Transverse colon (tissue), 4 donors: ENCODE measurements around the gene MCM8. TPM values are rescaled to one million over a fixed set of nuclear protein-coding genes. Genes with fewer than 3 reads are reported as not detected.

Experiments used
- DNase-seq: peaks from one replicate; pipeline ENCODE4 v3.0.0-alpha.2; 2019
- H3K27ac ChIP-seq, 4 donors: fragments of 200-600 bp; sonication (generic); 2 replicates each; pipeline ENCODE4 v1.5.1; 2016 to 2018; ENCODE audit warnings: inconsistent platforms in 4 of 4
- H3K27me3 ChIP-seq: fragments of 200-600 bp; sonication (generic); 2 replicates; pipeline ENCODE4 v1.5.1; 2017; ENCODE audit warnings: inconsistent platforms
- H3K36me3 ChIP-seq, 4 donors: fragments of 200-600 bp; sonication (generic); 2 replicates each; pipeline ENCODE4 v1.5.1; 2017 to 2019; ENCODE audit warnings: inconsistent platforms in 4 of 4
- H3K4me1 ChIP-seq, 4 donors: fragments of 200-600 bp; sonication (generic); 2 replicates each; pipeline ENCODE4 v1.5.1; 2017 to 2020; ENCODE audit warnings: inconsistent platforms in 4 of 4
- H3K4me3 ChIP-seq, 4 donors: fragments of 200-600 bp; sonication (generic); 1 replicate in 1 of 4; 2 replicates in 3 of 4; pipeline versions ENCODE4 v1.5.1 to v1.6.1; 2017 to 2019; ENCODE audit warnings: inconsistent platforms in 4 of 4
- H3K9me3 ChIP-seq, 2 donors: fragments of 200-600 bp; sonication (generic); 2 replicates each; pipeline ENCODE4 v1.5.1; 2017 to 2019; ENCODE audit warnings: inconsistent platforms in 2 of 2
- CTCF ChIP-seq, 5 experiments: fragments of 200-600 bp in 3 of 5; fragments of 450-650 bp in 2 of 5; sonication (generic) in 3 of 5; IDR thresholded peaks; 1 replicate in 2 of 5; 2 replicates in 3 of 5; pipeline ENCODE4 v1.5.1; 2016 to 2017; ENCODE audit warnings: antibody characterized with exemption in 5 of 5, inconsistent platforms in 3 of 5, mild to moderate bottlenecking in 2 of 5, moderate library complexity in 1 of 5
- EP300 ChIP-seq: sonication (generic); formaldehyde crosslinking; IDR thresholded peaks from one replicate; pipeline ENCODE4 v1.6.1; 2017; ENCODE audit warnings: antibody characterized with exemption, low read depth
- POLR2A ChIP-seq: fragments of 450-650 bp; IDR thresholded peaks from one replicate; pipeline ENCODE4 v1.6.1; 2016; ENCODE audit warnings: antibody characterized with exemption, mild to moderate bottlenecking, moderate library complexity
- POLR2AphosphoS5 ChIP-seq, 3 donors: sonication (generic); formaldehyde crosslinking; IDR thresholded peaks; one replicate each; pipeline ENCODE4 v1.6.1; 2016; ENCODE audit warnings: antibody characterized with exemption in 3 of 3
- WGBS, 2 donors: methylation state at CpG; one replicate each; pipeline ENCODE4 v1.1.5; 2018; ENCODE audit warnings: low coverage in 1 of 2; 5-methylcytosine and 5-hydroxymethylcytosine counted together
- in situ Hi-C, 4 donors: fragments of 200-750 bp; cut with MboI; loops; one replicate each; pipeline versions ENCODE4 v1.15.0 to v1.15.1; 2017; ENCODE audit warnings: low sequenced_read_pairs in 3 of 4, low pct_ligation_motif_present in 1 of 4, low pct_unique_long_range_greater_than_20kb in 1 of 4
- intact Hi-C: fragments of 100-400 bp; cut with DNase I; formaldehyde crosslinking; loops from one replicate; pipeline ENCODE4 v1.15.1; 2023; ENCODE audit warnings: low total_unique reads
- total RNA-seq, 4 donors: library from RNA; depleted of rRNA; stranded (reverse); fragments of >200 nt; gene quantifications; one replicate each; pipeline ENCODE4 v1.1.0, GENCODE V29; 2016

Gene MCM8
- total RNA-seq, 4 donors from 2014 or later = 2.6 to 8.6 (median 4.7) TPM

GRCh38 chr20:6017880-6018279, 67.4 kb downstream of the MCM8 start:
- WGBS, 2 donors = 95 to 100% methylated on average over 2 to 7 of the region's 7 CpGs
- H3K4me1 ChIP-seq = peaks cover 0 to 10% (median 0%) of the 10 kb centered on the region in 4 donors
- H3K27ac ChIP-seq = no peak overlapping the region
- in situ Hi-C loops = no loop called here
- intact Hi-C loops = no loop called here
- H3K36me3 ChIP-seq = peaks cover 0 to 14% (median 5%) of the 10 kb centered on the region in 4 donors
- H3K27me3 ChIP-seq = no peaks in the 10 kb centered on the region
- TF ChIP-seq POLR2A (no peak), POLR2AphosphoS5 (IDR thresholded peaks at IDR 0.05) (no peak), CTCF (IDR thresholded peaks at IDR 0.05) (no peak), EP300 (no peak)
- DNase-seq = no peak
- no peaks in the 10 kb centered on the region for H3K9me3 ChIP-seq
- no peak overlapping the region for H3K4me3 ChIP-seq

- WGBS, 2 donors = 89 to 100% methylated on average over 1 of the region's 1 CpG
- Histone ChIP-seq H3K4me3 (no peak overlapping the region), H3K36me3 (peaks cover 0 to 33% (median 11%) of the 10 kb centered on the region in 4 donors), H3K27ac (no peak overlapping the region), H3K27me3 (no peaks in the 10 kb centered on the region), H3K9me3 (peaks cover 0 to 8% of the 10 kb centered on the region in 2 donors), H3K4me1 (no peaks in the 10 kb centered on the region)
- in situ Hi-C loops (no loop called here), intact Hi-C loops (no loop called here)
- DNase-seq = no peak
- no peak for TF ChIP-seq EP300
- no peak for TF ChIP-seq POLR2A
- TF ChIP-seq CTCF (IDR thresholded peaks at IDR 0.05) = no peak
- TF ChIP-seq POLR2AphosphoS5 (IDR thresholded peaks at IDR 0.05) = no peak
Measured at GRCh38 chr20:6024768-6025167, 74.3 kb downstream of the MCM8 start.

- intact Hi-C loops (no loop called here), in situ Hi-C loops (no loop called here)
- no peaks in the 10 kb centered on the region for H3K4me1 ChIP-seq
- peaks cover 0 to 33% (median 11%) of the 10 kb centered on the region in 4 donors for H3K36me3 ChIP-seq
- no peak overlapping the region for H3K27ac ChIP-seq
- no peak for DNase-seq
- no peak for TF ChIP-seq EP300
- no peak for TF ChIP-seq POLR2A
- TF ChIP-seq POLR2AphosphoS5 (IDR thresholded peaks at IDR 0.05) = no peak
- TF ChIP-seq CTCF (IDR thresholded peaks at IDR 0.05) = no peak
- 75 to 86% methylated on average over 3 of the region's 3 CpGs for WGBS, 2 donors
- H3K27me3 ChIP-seq = no peaks in the 10 kb centered on the region
- no peak overlapping the region for H3K4me3 ChIP-seq
- peaks cover 0 to 8% of the 10 kb centered on the region in 2 donors for H3K9me3 ChIP-seq
Measured at GRCh38 chr20:6026051-6026450, 75.6 kb downstream of the MCM8 start.

GRCh38 chr20:6028818-6029217, 78.4 kb downstream of the MCM8 start:
- TF ChIP-seq POLR2A = no peak
- no peak for TF ChIP-seq POLR2AphosphoS5 (IDR thresholded peaks at IDR 0.05)
- no peak for TF ChIP-seq EP300
- TF ChIP-seq CTCF (IDR thresholded peaks at IDR 0.05) = no peak
- H3K36me3 ChIP-seq = peaks cover 0 to 21% (median 10%) of the 10 kb centered on the region in 4 donors

More at GRCh38 chr20:6028818-6029217, 78.4 kb downstream of the MCM8 start:
- Histone ChIP-seq H3K27me3 (no peaks in the 10 kb centered on the region), H3K9me3 (peaks cover 0 to 8% of the 10 kb centered on the region in 2 donors), H3K4me3 (no peak overlapping the region), H3K4me1 (no peaks in the 10 kb centered on the region), H3K27ac (no peak overlapping the region)
- in situ Hi-C loops (no loop called here), intact Hi-C loops (no loop called here)
- DNase-seq = no peak
